Measurements from ENCODE around the gene CYP11A1.

CYP11A1 gene

GRCh38 chr15:74405823-74406222, 38.4 kb upstream of the CYP11A1 start:
- H3K27ac ChIP-seq, result no peak overlapping the region
- no peak for TF ChIP-seq ZFX (IDR thresholded peaks at IDR 0.05)

DNA sequence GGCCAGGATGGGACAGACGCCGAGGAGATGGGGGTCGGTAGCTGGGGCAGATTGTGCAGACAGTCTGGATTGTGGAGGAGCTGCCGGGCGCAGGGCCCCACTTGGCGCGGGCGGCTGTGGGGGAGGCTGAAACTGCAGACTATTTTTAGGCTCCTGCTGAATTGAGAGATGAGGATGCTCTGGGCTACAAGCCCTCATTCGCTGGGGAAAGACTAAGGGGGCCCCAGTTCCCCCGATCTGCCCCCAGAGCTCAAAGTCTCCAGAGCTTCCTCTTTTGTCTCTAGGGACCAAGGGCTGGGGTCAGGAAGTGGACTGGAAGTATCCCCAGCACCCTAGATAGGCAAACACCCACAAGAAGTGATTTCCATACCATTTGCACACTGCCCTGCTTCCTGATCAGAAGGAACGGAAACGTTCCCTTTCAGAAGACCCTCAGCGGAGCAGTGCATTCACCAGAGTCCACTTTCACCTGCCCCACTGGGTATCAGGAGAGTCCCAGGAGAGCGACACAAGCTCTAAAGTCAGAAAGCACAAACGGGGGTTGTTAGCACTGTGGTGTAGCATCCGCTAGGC, 36.6 kb upstream of the CYP11A1 start:
- no peak overlapping the region for H3K27ac ChIP-seq

GRCh38 chr15:74403588-74403919, 36.1 kb upstream of the CYP11A1 start:
- no peak overlapping the region for H3K27ac ChIP-seq
- no peak for TF ChIP-seq CTCF (conservative IDR thresholded peaks at IDR 0.05)
- no peak for TF ChIP-seq ZFX (IDR thresholded peaks at IDR 0.05)

More for the DNA sequence above, 36.6 kb upstream of the CYP11A1 start:
- no peak for TF ChIP-seq CTCF (conservative IDR thresholded peaks at IDR 0.05)
- TF ChIP-seq ZFX (IDR thresholded peaks at IDR 0.05), result no peak

- TF ChIP-seq CTCF (conservative IDR thresholded peaks at IDR 0.05) (no peak), ZFX (IDR thresholded peaks at IDR 0.05) (no peak)
- H3K27ac ChIP-seq, result no peak overlapping the region
These were observed 35.6 kb upstream of the CYP11A1 start for GRCh38 chr15:74402873-74403587.

GRCh38 chr15:74402337-74402841, 34.9 kb upstream of the CYP11A1 start:
- H3K27ac ChIP-seq, result no peak overlapping the region
- TF ChIP-seq ZFX (IDR thresholded peaks at IDR 0.05), result no peak
- no peak for TF ChIP-seq CTCF (conservative IDR thresholded peaks at IDR 0.05)

GRCh38 chr15:74400915-74401757, 33.7 kb upstream of the CYP11A1 start:
- TF ChIP-seq ZFX (IDR thresholded peaks at IDR 0.05) (no peak), CTCF (conservative IDR thresholded peaks at IDR 0.05) (no peak)
- H3K27ac ChIP-seq, result peak overlapping the region; percentile 41

GRCh38 chr15:74400313-74400860, 32.9 kb upstream of the CYP11A1 start:
- TF ChIP-seq CTCF (conservative IDR thresholded peaks at IDR 0.05) (no peak), ZFX (IDR thresholded peaks at IDR 0.05) (no peak)
- H3K27ac ChIP-seq, result peak overlapping the region; percentile 8; the same call in 1 of the 2 replicates
